ENCODE measurements around the gene KHDC3L.
A peak's percentile ranks its signal among the peaks of the same experiment; 100 is the strongest.
"Not testable (repeated sequence)": the region's sequence is repeated elsewhere in the genome, so short reads cannot be mapped to it uniquely, and the experiment has no call there.

KHDC3L gene

GRCh38 chr6:73369563-73369962 is 7.1 kb downstream of the KHDC3L start, which contains the start of gene OOEP:
TSS of gene OOEP (minus strand) at chr6:73369897. CDS start at chr6:73369792, 105 bp downstream.
- DNase-seq (ENCODE audit: low spot score) = no peak

GRCh38 chr6:73371984-73372383 is 9.5 kb downstream of the KHDC3L start:
- no peak for DNase-seq (ENCODE audit: low spot score)

GRCh38 chr6:73372516-73372915 is 10.1 kb downstream of the KHDC3L start:
- no peak for DNase-seq (ENCODE audit: low spot score)

GRCh38 chr6:73375216-73375615 is 12.8 kb downstream of the KHDC3L start:
- no peak for DNase-seq (ENCODE audit: low spot score)

GRCh38 chr6:73377225-73377624 is 14.8 kb downstream of the KHDC3L start:
- no peak for DNase-seq (ENCODE audit: low spot score)

- not testable (repeated sequence) for DNase-seq (ENCODE audit: low spot score)
Measured at GRCh38 chr6:73381531-73381930, 19.1 kb downstream of the KHDC3L start.

GRCh38 chr6:73382462-73383113 is 20.1 kb downstream of the KHDC3L start:
- no peak for DNase-seq (ENCODE audit: low spot score)

- DNase-seq (ENCODE audit: low spot score) = no peak
Measured at GRCh38 chr6:73388433-73388799, 26.0 kb downstream of the KHDC3L start.

- DNase-seq (ENCODE audit: low spot score) = peak; percentile 69
Measured at GRCh38 chr6:73388800-73389512, 26.5 kb downstream of the KHDC3L start.

- no peak for DNase-seq (ENCODE audit: low spot score)
Measured at GRCh38 chr6:73389854-73390253, 27.4 kb downstream of the KHDC3L start.

GRCh38 chr6:73391675-73392074 is 29.2 kb downstream of the KHDC3L start:
- DNase-seq (ENCODE audit: low spot score) = peak; percentile 9

- not testable (repeated sequence) for DNase-seq (ENCODE audit: low spot score)
Measured at GRCh38 chr6:73392188-73392587, 29.7 kb downstream of the KHDC3L start.

- DNase-seq (ENCODE audit: low spot score) = no peak
Measured at GRCh38 chr6:73393278-73393677, 30.8 kb downstream of the KHDC3L start.

- DNase-seq (ENCODE audit: low spot score) = peak; percentile 21
Measured at GRCh38 chr6:73394577-73395354, 32.3 kb downstream of the KHDC3L start, which contains the start of gene DDX43. TSS of gene DDX43 (plus strand) at chr6:73394828. CDS start at chr6:73394906, 78 bp downstream.

GRCh38 chr6:73395875-73396274 is 33.4 kb downstream of the KHDC3L start:
- no peak for DNase-seq (ENCODE audit: low spot score)

GRCh38 chr6:73400656-73401055 is 38.2 kb downstream of the KHDC3L start:
- DNase-seq (ENCODE audit: low spot score) = no peak

- no peak for DNase-seq (ENCODE audit: low spot score)
Measured at GRCh38 chr6:73409395-73409794, 46.9 kb downstream of the KHDC3L start.

GRCh38 chr6:73413102-73413501 is 50.6 kb downstream of the KHDC3L start:
- no peak for DNase-seq (ENCODE audit: low spot score)
